Neutrophil (primary cell): ENCODE data around the gene BANF2.

Experiments used
- H3K27ac ChIP-seq: fragments of 200-600 bp; sonication (generic); 2 replicates; pipeline ENCODE4 v1.5.1; 2016; ENCODE audit warnings: mild to moderate bottlenecking, moderate library complexity
- H3K27me3 ChIP-seq: fragments of 200-600 bp; sonication (generic); 2 replicates; pipeline ENCODE4 v1.6.0; 2016; ENCODE audit warnings: mild to moderate bottlenecking
- H3K36me3 ChIP-seq: fragments of 200-600 bp; sonication (generic); 2 replicates; pipeline ENCODE4 v1.5.1; 2017
- H3K4me1 ChIP-seq, 2 experiments: fragments of 200-600 bp in 1 of 2; sonication (generic) in 1 of 2; 1 replicate in 1 of 2; 2 replicates in 1 of 2; pipeline versions ENCODE4 v1.5.1 to v1.6.1; 2013 to 2016; ENCODE audit warnings: low read depth in 1 of 2, low read length in 1 of 2, mild to moderate bottlenecking in 1 of 2, moderate library complexity in 1 of 2; ENCODE audit not compliant: control insufficient read depth in 1 of 2, insufficient read depth in 1 of 2
- H3K4me3 ChIP-seq, 2 experiments: fragments of 200-600 bp in 1 of 2; sonication (generic) in 1 of 2; 1 replicate in 1 of 2; 2 replicates in 1 of 2; pipeline ENCODE4 v1.5.1; 2013 to 2016; ENCODE audit warnings: low read depth in 1 of 2, low read length in 1 of 2, mild to moderate bottlenecking in 1 of 2, moderate library complexity in 1 of 2
- H3K9me3 ChIP-seq: fragments of 200-600 bp; sonication (generic); 2 replicates; pipeline ENCODE4 v1.5.1; 2016
- CTCF ChIP-seq: fragments of 200-600 bp; sonication (generic); IDR thresholded peaks from 2 replicates; pipeline ENCODE4 v1.5.1; 2016; ENCODE audit warnings: antibody characterized with exemption

The BANF2 gene

GRCh38 chr20:17742731-17743130 is 43.0 kb downstream of the BANF2 start:
- H3K9me3 ChIP-seq: no peaks in the 10 kb centered on the region
- H3K27me3 ChIP-seq: no peaks in the 10 kb centered on the region
- H3K4me1 ChIP-seq: no peaks in the 10 kb centered on the region
- no peak overlapping the region for H3K27ac ChIP-seq
- no peaks in the 10 kb centered on the region for H3K36me3 ChIP-seq
- no peak for TF ChIP-seq CTCF
- no peak overlapping the region for H3K4me3 ChIP-seq

GRCh38 chr20:17743677-17744076 is 43.9 kb downstream of the BANF2 start:
- no peak overlapping the region for H3K27ac ChIP-seq
- no peaks in the 10 kb centered on the region for H3K36me3 ChIP-seq
- no peaks in the 10 kb centered on the region for H3K4me1 ChIP-seq
- H3K9me3 ChIP-seq: no peaks in the 10 kb centered on the region
- no peaks in the 10 kb centered on the region for H3K27me3 ChIP-seq
- no peak for TF ChIP-seq CTCF
- no peak overlapping the region for H3K4me3 ChIP-seq

- Histone ChIP-seq H3K4me3 (no peak overlapping the region), H3K36me3 (no peaks in the 10 kb centered on the region), H3K4me1 (no peaks in the 10 kb centered on the region), H3K27ac (no peak overlapping the region), H3K27me3 (no peaks in the 10 kb centered on the region), H3K9me3 (no peaks in the 10 kb centered on the region)
- no peak for TF ChIP-seq CTCF
These were observed 47.7 kb downstream of the BANF2 start for GRCh38 chr20:17747431-17747846.

DNA sequence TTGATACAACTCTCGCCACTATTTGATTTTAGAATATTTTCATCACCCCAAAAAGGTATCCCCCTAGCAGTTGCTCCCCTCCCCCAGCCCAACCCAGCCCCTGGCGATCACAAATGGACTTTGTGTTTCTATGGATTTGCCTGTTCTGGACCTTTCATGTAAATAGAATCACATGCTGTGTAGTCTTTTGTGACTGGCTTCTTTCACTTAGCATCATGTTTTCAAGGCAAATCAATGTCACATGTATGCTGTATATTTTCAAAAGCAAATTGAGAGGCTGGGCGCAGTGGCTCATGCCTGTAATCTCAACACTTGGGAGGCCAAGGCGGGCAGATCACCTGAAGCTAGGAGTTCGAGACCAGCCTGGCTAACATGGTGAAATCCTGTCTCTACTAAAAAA is 48.5 kb downstream of the BANF2 start:
- Histone ChIP-seq H3K36me3 (no peaks in the 10 kb centered on the region), H3K27ac (no peak overlapping the region), H3K9me3 (no peaks in the 10 kb centered on the region), H3K27me3 (no peaks in the 10 kb centered on the region), H3K4me3 (no peak overlapping the region), H3K4me1 (no peaks in the 10 kb centered on the region)
- no peak for TF ChIP-seq CTCF

- no peaks in the 10 kb centered on the region for H3K4me1 ChIP-seq
- H3K27me3 ChIP-seq: no peaks in the 10 kb centered on the region
- H3K9me3 ChIP-seq: no peaks in the 10 kb centered on the region
- no peak for TF ChIP-seq CTCF
- H3K27ac ChIP-seq: no peak overlapping the region
- H3K36me3 ChIP-seq: no peaks in the 10 kb centered on the region
- H3K4me3 ChIP-seq: no peak overlapping the region
These were observed 49.8 kb downstream of the BANF2 start for GRCh38 chr20:17749626-17749977.

- no peak for TF ChIP-seq CTCF
- no peaks in the 10 kb centered on the region for H3K9me3 ChIP-seq
- no peaks in the 10 kb centered on the region for H3K4me1 ChIP-seq
- no peaks in the 10 kb centered on the region for H3K36me3 ChIP-seq
- no peak overlapping the region for H3K27ac ChIP-seq
- H3K4me3 ChIP-seq: no peak overlapping the region
- no peaks in the 10 kb centered on the region for H3K27me3 ChIP-seq
These were observed 50.4 kb downstream of the BANF2 start for GRCh38 chr20:17749978-17750721.
